Neural progenitor cell (in vitro differentiated cells): ENCODE data around the gene TRIM44. TPM values are rescaled to one million over a fixed set of nuclear protein-coding genes. Genes with fewer than 3 reads are reported as not detected.
"Not testable (repeated sequence)": the region's sequence is repeated elsewhere in the genome, so short reads cannot be mapped to it uniquely, and the experiment has no call there.

ENCODE experiments used
- DNase-seq: peaks from one replicate; pipeline ENCODE4 v3.0.0-alpha.2; 2016; ENCODE audit warnings: low spot score
- H2AFZ ChIP-seq: fragments of 200-600 bp; sonication (generic); replicated peaks from 2 replicates; pipeline ENCODE4 v1.6.1; 2016; ENCODE audit warnings: antibody characterized with exemption
- H3F3A ChIP-seq: fragments of 200-600 bp; sonication (generic); 2 replicates; pipeline ENCODE4 v1.6.1; 2016; ENCODE audit warnings: antibody characterized with exemption, low read depth
- H3K27ac ChIP-seq: fragments of 200-600 bp; sonication (generic); 2 replicates; pipeline ENCODE4 v1.5.1; 2016; ENCODE audit warnings: mild to moderate bottlenecking
- H3K27me3 ChIP-seq: fragments of 200-600 bp; sonication (generic); 2 replicates; pipeline ENCODE4 v1.6.1; 2016; ENCODE audit warnings: mild to moderate bottlenecking, moderate library complexity
- H3K36me3 ChIP-seq: fragments of 200-600 bp; sonication (generic); 2 replicates; pipeline ENCODE4 v1.5.1; 2016
- H3K4me1 ChIP-seq: fragments of 200-600 bp; sonication (generic); 2 replicates; pipeline ENCODE4 v1.6.1; 2016; ENCODE audit warnings: mixed run types
- H3K4me2 ChIP-seq: fragments of 200-600 bp; sonication (generic); 2 replicates; pipeline ENCODE4 v1.6.1; 2016
- H3K4me3 ChIP-seq: fragments of 200-600 bp; sonication (generic); 2 replicates; pipeline ENCODE4 v1.5.1; 2016
- H3K79me2 ChIP-seq: fragments of 200-600 bp; sonication (generic); 2 replicates; pipeline ENCODE4 v1.6.1; 2016; ENCODE audit warnings: low read depth
- H3K9ac ChIP-seq: fragments of 200-600 bp; sonication (generic); 2 replicates; pipeline ENCODE4 v1.6.1; 2016
- H3K9me3 ChIP-seq: fragments of 200-600 bp; sonication (generic); 2 replicates; pipeline ENCODE4 v1.5.1; 2016; ENCODE audit warnings: low read depth
- H4K20me1 ChIP-seq: fragments of 200-600 bp; sonication (generic); 2 replicates; pipeline ENCODE4 v1.6.1; 2016; ENCODE audit warnings: low read depth
- H3K27ac Mint-ChIP-seq: 3 replicates; pipeline ENCODE4 v1.8.0; 2021; ENCODE audit warnings: mixed read lengths
- H3K27me3 Mint-ChIP-seq: 2 replicates; pipeline ENCODE4 v1.8.0; 2022; ENCODE audit warnings: low read depth, mild to moderate bottlenecking, inconsistent platforms, moderate library complexity, mixed read lengths; ENCODE audit not compliant: insufficient read depth
- H3K36me3 Mint-ChIP-seq: 3 replicates; pipeline ENCODE4 v1.8.0; 2021; ENCODE audit warnings: mixed read lengths
- H3K4me1 Mint-ChIP-seq: 3 replicates; pipeline ENCODE4 v1.8.0; 2021; ENCODE audit warnings: mixed read lengths
- H3K4me3 Mint-ChIP-seq: 3 replicates; pipeline ENCODE4 v1.8.0; 2021; ENCODE audit warnings: mild to moderate bottlenecking, moderate library complexity, mixed read lengths
- H3K9me3 Mint-ChIP-seq: 3 replicates; pipeline ENCODE4 v1.8.0; 2020; ENCODE audit warnings: mixed read lengths
- CTCF ChIP-seq: fragments of 200-600 bp; sonication (generic); IDR thresholded peaks from 2 replicates; pipeline ENCODE4 v1.5.1; 2017; ENCODE audit warnings: antibody characterized with exemption, mild to moderate bottlenecking
- EZH2 ChIP-seq: fragments of 200-600 bp; sonication (generic); IDR thresholded peaks from 2 replicates; pipeline ENCODE4 v1.6.1; 2017; ENCODE audit warnings: antibody characterized with exemption, mild to moderate bottlenecking, moderate library complexity
- EZH2phosphoT487 ChIP-seq: fragments of 200-600 bp; sonication (generic); IDR thresholded peaks from 2 replicates; pipeline ENCODE4 v1.6.1; 2017; ENCODE audit warnings: antibody characterized with exemption
- total RNA-seq: library from RNA; depleted of rRNA; stranded (reverse); fragments of >200 nt; gene quantifications from 2 replicates; pipeline ENCODE4 v1.2.3, GENCODE V29; 2015; ENCODE audit warnings: low replicate concordance

The TRIM44 gene
- total RNA-seq, 1 donor from 2014 or later, result 44.1 TPM

DNA sequence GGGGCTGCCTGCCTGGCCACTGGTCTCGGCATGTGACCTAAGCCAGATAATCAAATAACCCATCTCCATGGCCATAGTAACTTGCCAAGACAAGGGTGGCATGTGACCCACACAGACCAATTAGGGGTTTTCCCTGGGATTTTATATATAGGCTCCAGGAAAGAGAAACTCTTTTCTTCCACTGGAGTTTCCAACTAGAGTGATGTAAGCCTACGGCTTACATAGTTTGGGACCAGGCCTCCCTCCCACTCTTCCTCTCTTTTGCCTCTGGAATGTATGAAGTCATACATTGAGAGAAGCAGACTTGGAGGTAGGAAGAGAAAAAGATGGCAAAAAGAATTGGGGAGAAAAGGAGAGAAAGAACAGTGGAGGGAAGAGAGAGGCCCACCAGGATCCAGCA lies 196.7 kb downstream of the TRIM44 start:
- no peaks in the 10 kb centered on the region for H3K27me3 ChIP-seq
- H3K4me2 ChIP-seq, result no peak overlapping the region
- Mint-ChIP-seq H3K27ac (no peak overlapping the region), H3K36me3 (no peaks in the 10 kb centered on the region), H3K9me3 (peaks cover 4% of the 10 kb centered on the region), H3K4me1 (peaks cover 8% of the 10 kb centered on the region), H3K27me3 (peaks cover 8% of the 10 kb centered on the region), H3K4me3 (no peak overlapping the region)
- no peaks in the 10 kb centered on the region for H3K79me2 ChIP-seq
- no peaks in the 10 kb centered on the region for H3K4me1 ChIP-seq
- no peaks in the 10 kb centered on the region for H3F3A ChIP-seq
- H3K4me3 ChIP-seq, result no peak overlapping the region
- H2AFZ ChIP-seq, result no peak overlapping the region
- TF ChIP-seq EZH2 (no peak), CTCF (no peak), EZH2phosphoT487 (no peak)
- H4K20me1 ChIP-seq, result no peaks in the 10 kb centered on the region
- DNase-seq, result no peak
- H3K9ac ChIP-seq, result no peak overlapping the region
- H3K36me3 ChIP-seq, result no peaks in the 10 kb centered on the region
- H3K9me3 ChIP-seq, result no peaks in the 10 kb centered on the region
- no peak overlapping the region for H3K27ac ChIP-seq

- H3K36me3 ChIP-seq, H3K79me2 ChIP-seq, H3K36me3 Mint-ChIP-seq, H3K27me3 Mint-ChIP-seq, DNase-seq, H3K4me2 ChIP-seq, H3K27me3 ChIP-seq, H3K9me3 ChIP-seq, H3K27ac ChIP-seq, H3K27ac Mint-ChIP-seq, H2AFZ ChIP-seq, H4K20me1 ChIP-seq, H3K9ac ChIP-seq, H3K9me3 Mint-ChIP-seq, H3K4me1 Mint-ChIP-seq, H3F3A ChIP-seq, H3K4me3 Mint-ChIP-seq, H3K4me3 ChIP-seq, H3K4me1 ChIP-seq: not testable (repeated sequence)
Measured at GRCh38 chr11:35860194-35860593, 197.6 kb downstream of the TRIM44 start.

GRCh38 chr11:35861191-35861590 lies 198.6 kb downstream of the TRIM44 start:
- peaks cover 4% of the 10 kb centered on the region for H3K9me3 Mint-ChIP-seq
- no peak for TF ChIP-seq EZH2
- TF ChIP-seq EZH2phosphoT487, result no peak
- TF ChIP-seq CTCF, result no peak
- no peaks in the 10 kb centered on the region for H3K4me1 ChIP-seq
- no peaks in the 10 kb centered on the region for H3K27me3 ChIP-seq
- H2AFZ ChIP-seq, result no peak overlapping the region
- peaks cover 4% of the 10 kb centered on the region for H3K27me3 Mint-ChIP-seq
- no peaks in the 10 kb centered on the region for H3K79me2 ChIP-seq
- no peaks in the 10 kb centered on the region for H3K4me1 Mint-ChIP-seq
- H3K9me3 ChIP-seq, result no peaks in the 10 kb centered on the region
- no peak overlapping the region for H3K4me2 ChIP-seq
- H3F3A ChIP-seq, result no peaks in the 10 kb centered on the region
- no peaks in the 10 kb centered on the region for H4K20me1 ChIP-seq
- H3K36me3 Mint-ChIP-seq, result no peaks in the 10 kb centered on the region
- H3K9ac ChIP-seq, result no peak overlapping the region
- no peak overlapping the region for H3K27ac Mint-ChIP-seq
- H3K4me3 Mint-ChIP-seq, result no peak overlapping the region
- H3K36me3 ChIP-seq, result no peaks in the 10 kb centered on the region
- no peak for DNase-seq
- H3K4me3 ChIP-seq, result no peak overlapping the region
- H3K27ac ChIP-seq, result no peak overlapping the region

DNA sequence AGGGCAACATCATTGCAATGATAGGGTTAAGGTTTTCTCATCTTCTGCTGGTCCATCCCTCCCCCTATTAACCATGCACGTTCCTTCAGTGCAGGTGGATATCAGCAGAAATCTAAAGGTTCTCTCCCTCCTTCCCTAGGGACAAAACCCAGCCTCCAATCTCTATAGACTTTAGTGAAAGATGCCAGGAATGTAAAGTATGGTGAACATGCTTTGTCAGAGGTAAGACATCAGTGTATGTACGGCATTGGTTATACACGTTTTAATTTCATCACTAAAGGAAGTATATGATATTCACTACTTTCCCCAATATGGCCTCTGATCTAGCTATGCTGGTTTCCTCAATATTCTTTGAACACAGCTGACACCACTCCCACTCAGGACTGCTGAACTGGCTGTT lies 200.1 kb downstream of the TRIM44 start:
- Histone ChIP-seq H3K4me3 (no peak overlapping the region), H3K27me3 (no peaks in the 10 kb centered on the region), H3K9ac (no peak overlapping the region), H3K79me2 (no peaks in the 10 kb centered on the region), H3K36me3 (no peaks in the 10 kb centered on the region), H3K4me1 (no peaks in the 10 kb centered on the region), H2AFZ (no peak overlapping the region), H3F3A (no peaks in the 10 kb centered on the region), H4K20me1 (no peaks in the 10 kb centered on the region), H3K27ac (no peak overlapping the region), H3K9me3 (no peaks in the 10 kb centered on the region), H3K4me2 (no peak overlapping the region)
- TF ChIP-seq EZH2phosphoT487 (no peak), EZH2 (no peak), CTCF (no peak)
- DNase-seq, result no peak
- peaks cover 8% of the 10 kb centered on the region for H3K9me3 Mint-ChIP-seq
- H3K27me3 Mint-ChIP-seq, result peaks cover 4% of the 10 kb centered on the region
- no peaks in the 10 kb centered on the region for H3K36me3 Mint-ChIP-seq
- no peaks in the 10 kb centered on the region for H3K4me1 Mint-ChIP-seq
- no peak overlapping the region for H3K4me3 Mint-ChIP-seq
- H3K27ac Mint-ChIP-seq, result no peak overlapping the region
